ENCODE results near the gene FCER1A.

DNA sequence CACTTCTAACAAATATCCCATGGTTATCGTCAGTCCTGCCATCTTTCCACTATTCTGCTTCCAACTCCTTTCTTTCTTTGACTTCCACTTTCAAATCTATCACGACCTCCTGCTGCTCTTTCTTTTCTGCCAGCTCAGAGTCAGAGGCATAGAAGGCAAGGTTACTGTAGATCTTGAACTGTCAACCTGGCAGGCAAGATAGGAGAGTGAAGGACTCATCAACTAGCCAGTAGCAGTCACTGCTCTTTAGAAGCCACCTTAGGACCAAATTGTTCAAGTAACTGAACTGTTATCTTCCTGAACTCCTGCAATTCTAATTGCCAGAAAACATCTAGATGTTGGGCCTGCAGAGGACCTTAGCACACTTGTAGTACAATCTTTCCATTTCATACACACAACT, 13.1 kb upstream of the FCER1A start:
- TF ChIP-seq TARDBP (IDR thresholded peaks at IDR 0.05; ENCODE audit: borderline replicate concordance) (no peak), NR2C2 (IDR thresholded peaks at IDR 0.05; ENCODE audit: borderline replicate concordance, control insufficient read depth, insufficient read length, low read depth) (no peak), BRCA1 (IDR thresholded peaks at IDR 0.05; ENCODE audit: low read depth, low read length) (no peak), JUNB (IDR thresholded peaks at IDR 0.05) (no peak), BHLHE40 (IDR thresholded peaks at IDR 0.05; ENCODE audit: borderline replicate concordance in 1 of 2, low read depth in 2 of 2, low read length in 1 of 2) (no peak)
- TF ChIP-seq, protein P1, sequence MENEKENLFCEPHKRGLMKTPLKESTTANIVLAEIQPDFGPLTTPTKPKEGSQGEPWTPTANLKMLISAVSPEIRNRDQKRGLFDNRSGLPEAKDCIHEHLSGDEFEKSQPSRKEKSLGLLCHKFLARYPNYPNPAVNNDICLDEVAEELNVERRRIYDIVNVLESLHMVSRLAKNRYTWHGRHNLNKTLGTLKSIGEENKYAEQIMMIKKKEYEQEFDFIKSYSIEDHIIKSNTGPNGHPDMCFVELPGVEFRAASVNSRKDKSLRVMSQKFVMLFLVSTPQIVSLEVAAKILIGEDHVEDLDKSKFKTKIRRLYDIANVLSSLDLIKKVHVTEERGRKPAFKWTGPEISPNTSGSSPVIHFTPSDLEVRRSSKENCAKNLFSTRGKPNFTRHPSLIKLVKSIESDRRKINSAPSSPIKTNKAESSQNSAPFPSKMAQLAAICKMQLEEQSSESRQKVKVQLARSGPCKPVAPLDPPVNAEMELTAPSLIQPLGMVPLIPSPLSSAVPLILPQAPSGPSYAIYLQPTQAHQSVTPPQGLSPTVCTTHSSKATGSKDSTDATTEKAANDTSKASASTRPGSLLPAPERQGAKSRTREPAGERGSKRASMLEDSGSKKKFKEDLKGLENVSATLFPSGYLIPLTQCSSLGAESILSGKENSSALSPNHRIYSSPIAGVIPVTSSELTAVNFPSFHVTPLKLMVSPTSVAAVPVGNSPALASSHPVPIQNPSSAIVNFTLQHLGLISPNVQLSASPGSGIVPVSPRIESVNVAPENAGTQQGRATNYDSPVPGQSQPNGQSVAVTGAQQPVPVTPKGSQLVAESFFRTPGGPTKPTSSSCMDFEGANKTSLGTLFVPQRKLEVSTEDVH (IDR thresholded peaks at IDR 0.05; ENCODE audit: low read depth, partially characterized antibody): no peak
- TF ChIP-seq, protein P2, sequence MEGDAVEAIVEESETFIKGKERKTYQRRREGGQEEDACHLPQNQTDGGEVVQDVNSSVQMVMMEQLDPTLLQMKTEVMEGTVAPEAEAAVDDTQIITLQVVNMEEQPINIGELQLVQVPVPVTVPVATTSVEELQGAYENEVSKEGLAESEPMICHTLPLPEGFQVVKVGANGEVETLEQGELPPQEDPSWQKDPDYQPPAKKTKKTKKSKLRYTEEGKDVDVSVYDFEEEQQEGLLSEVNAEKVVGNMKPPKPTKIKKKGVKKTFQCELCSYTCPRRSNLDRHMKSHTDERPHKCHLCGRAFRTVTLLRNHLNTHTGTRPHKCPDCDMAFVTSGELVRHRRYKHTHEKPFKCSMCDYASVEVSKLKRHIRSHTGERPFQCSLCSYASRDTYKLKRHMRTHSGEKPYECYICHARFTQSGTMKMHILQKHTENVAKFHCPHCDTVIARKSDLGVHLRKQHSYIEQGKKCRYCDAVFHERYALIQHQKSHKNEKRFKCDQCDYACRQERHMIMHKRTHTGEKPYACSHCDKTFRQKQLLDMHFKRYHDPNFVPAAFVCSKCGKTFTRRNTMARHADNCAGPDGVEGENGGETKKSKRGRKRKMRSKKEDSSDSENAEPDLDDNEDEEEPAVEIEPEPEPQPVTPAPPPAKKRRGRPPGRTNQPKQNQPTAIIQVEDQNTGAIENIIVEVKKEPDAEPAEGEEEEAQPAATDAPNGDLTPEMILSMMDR (IDR thresholded peaks at IDR 0.05 in 2 of 3, conservative IDR thresholded peaks at IDR 0.05 in 1 of 3; ENCODE audit: control insufficient read depth in 2 of 3, extremely low read depth in 1 of 3, insufficient read depth in 1 of 3, low read depth in 3 of 3, low read length in 3 of 3): no peak
